ENCODE data around the gene PSENEN. TPM values are rescaled to one million over a fixed set of nuclear protein-coding genes. Genes with fewer than 3 reads are reported as not detected.

PSENEN gene
- total RNA-seq, 1 experiment from 2014 or later = 69.7 TPM

DNA sequence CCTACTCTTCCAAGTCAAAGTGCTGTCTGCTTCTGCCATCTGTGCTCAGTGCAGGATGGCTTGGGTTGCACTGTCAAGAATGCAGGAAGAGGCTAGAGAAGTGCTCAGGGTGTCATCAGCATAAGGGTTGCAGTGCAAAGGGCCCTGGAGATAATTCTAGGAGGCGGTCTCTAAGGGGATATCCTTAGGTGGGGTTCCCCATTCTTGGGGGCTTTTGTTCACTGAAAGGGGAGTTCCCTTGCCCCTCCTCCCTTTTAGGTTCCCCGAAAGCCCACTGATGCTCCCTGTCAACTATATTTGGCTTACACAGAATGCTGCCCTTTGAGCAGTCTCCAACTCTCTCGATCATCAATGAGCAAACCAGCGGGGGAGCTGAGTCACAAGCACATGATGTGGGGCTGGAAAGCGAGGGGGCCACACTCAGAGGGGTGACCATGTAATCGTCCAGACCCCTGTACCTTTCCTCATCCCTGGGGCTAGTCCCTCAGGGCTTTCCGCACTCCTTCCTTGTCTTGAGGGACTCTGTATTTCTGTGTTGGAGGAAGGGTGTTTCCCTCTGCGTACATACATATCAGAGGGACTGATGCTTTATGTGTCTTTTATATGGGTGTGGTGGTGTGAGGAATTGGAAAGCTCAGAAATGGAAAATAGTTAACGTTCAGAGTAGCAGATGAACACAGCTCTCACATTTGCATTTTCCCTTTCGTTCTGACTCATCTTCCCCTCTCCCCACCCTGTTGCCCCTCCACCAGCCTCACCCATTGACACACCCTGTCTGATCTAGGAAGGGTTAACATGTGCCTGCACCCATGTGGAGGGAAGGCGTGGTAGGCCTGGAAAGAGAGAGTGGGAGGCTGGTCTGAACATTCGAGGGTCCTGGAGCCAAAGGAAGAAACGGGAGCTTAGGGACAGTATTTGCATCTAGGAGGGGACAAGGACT lies 34.4 kb upstream of the PSENEN start:
- Histone ChIP-seq H4K91ac (ENCODE audit: insufficient read length, low read depth, low read length) (no peak overlapping the region), H2BK5ac (ENCODE audit: insufficient read length, low read length) (no peak overlapping the region), H3K4me1 (ENCODE audit: insufficient read depth, low read length) (peaks cover 10% of the 10 kb centered on the region; the same call in 1 of the 2 replicates), H4K8ac (replicated peaks; ENCODE audit: insufficient read length, low read depth, low read length) (no peak overlapping the region), H3K23ac (ENCODE audit: insufficient read length, low read depth, low read length) (no peak overlapping the region), H3K9ac (ENCODE audit: extremely low read depth, insufficient read length, low read length) (no peak overlapping the region), H3K4ac (ENCODE audit: low read depth, low read length) (no peak overlapping the region), H3K79me1 (ENCODE audit: insufficient read depth, low read depth, low read length, poor library complexity, severe bottlenecking) (no peaks in the 10 kb centered on the region), H3K4me2 (ENCODE audit: insufficient read depth, insufficient read length, low read length) (no peak overlapping the region), H3K27ac (ENCODE audit: insufficient read length, low read depth, low read length) (no peak overlapping the region), H2BK20ac (ENCODE audit: low read depth, low read length, poor library complexity, severe bottlenecking) (no peak overlapping the region), H2BK120ac (ENCODE audit: low read depth, low read length, poor library complexity, severe bottlenecking) (no peak overlapping the region), H3K14ac (ENCODE audit: insufficient read depth, low read length) (no peak overlapping the region), H4K20me1 (ENCODE audit: control insufficient read depth, insufficient read depth, insufficient read length) (no peaks in the 10 kb centered on the region), H2BK15ac (ENCODE audit: low read depth, low read length) (no peak overlapping the region), H4K5ac (ENCODE audit: insufficient read length, low read depth, low read length) (no peak overlapping the region), H3K56ac (ENCODE audit: insufficient read length, low read depth, low read length) (no peak overlapping the region), H2AK5ac (ENCODE audit: insufficient read length, low read length) (no peak overlapping the region), H3K27me3 (ENCODE audit: insufficient read depth, low read length) (no peaks in the 10 kb centered on the region), H3T11ph (ENCODE audit: low read length) (no peak overlapping the region), H3K79me2 (ENCODE audit: insufficient read depth, low read length) (no peaks in the 10 kb centered on the region; the same call in 1 of the 2 replicates), H2BK12ac (ENCODE audit: insufficient read length, low read depth, low read length) (peak overlapping the region; percentile 55), H3K9me3 (ENCODE audit: control insufficient read depth, low read depth, low read length) (no peaks in the 10 kb centered on the region), H2AFZ (ENCODE audit: low read length) (no peak overlapping the region), H3K18ac (ENCODE audit: insufficient read length, low read depth, low read length) (no peak overlapping the region), H3K23me2 (ENCODE audit: insufficient read length, low read depth, low read length, poor library complexity, severe bottlenecking) (peaks cover 8% of the 10 kb centered on the region)
- peak overlapping the region in 1 of 2 experiments; percentile 40; a peak in 1 of 5 replicates for H3K4me3 Mint-ChIP-seq
- peaks cover 36 to 38% of the 10 kb centered on the region in 2 experiments for H3K4me1 Mint-ChIP-seq
- no peaks in the 10 kb centered on the region for H3K9me3 Mint-ChIP-seq
- H3K27ac Mint-ChIP-seq = no peak overlapping the region; a peak in 2 of 7 replicates
- peaks cover 0 to 14% (median 6%) of the 10 kb centered on the region in 3 experiments; a peak in 5 of 7 replicates for H3K36me3 Mint-ChIP-seq (ENCODE audit: insufficient read depth in 1 of 3, low read depth in 3 of 3)
- TF ChIP-seq, protein P1, sequence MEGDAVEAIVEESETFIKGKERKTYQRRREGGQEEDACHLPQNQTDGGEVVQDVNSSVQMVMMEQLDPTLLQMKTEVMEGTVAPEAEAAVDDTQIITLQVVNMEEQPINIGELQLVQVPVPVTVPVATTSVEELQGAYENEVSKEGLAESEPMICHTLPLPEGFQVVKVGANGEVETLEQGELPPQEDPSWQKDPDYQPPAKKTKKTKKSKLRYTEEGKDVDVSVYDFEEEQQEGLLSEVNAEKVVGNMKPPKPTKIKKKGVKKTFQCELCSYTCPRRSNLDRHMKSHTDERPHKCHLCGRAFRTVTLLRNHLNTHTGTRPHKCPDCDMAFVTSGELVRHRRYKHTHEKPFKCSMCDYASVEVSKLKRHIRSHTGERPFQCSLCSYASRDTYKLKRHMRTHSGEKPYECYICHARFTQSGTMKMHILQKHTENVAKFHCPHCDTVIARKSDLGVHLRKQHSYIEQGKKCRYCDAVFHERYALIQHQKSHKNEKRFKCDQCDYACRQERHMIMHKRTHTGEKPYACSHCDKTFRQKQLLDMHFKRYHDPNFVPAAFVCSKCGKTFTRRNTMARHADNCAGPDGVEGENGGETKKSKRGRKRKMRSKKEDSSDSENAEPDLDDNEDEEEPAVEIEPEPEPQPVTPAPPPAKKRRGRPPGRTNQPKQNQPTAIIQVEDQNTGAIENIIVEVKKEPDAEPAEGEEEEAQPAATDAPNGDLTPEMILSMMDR (conservative IDR thresholded peaks at IDR 0.05) = no peak
- no peak for DNase-seq
- WGBS (ENCODE audit: extremely low coverage, insufficient read length, low lambda C conversion rate) = no CpG with 5 or more reads among the region's 13 CpGs
- H3K27me3 Mint-ChIP-seq (ENCODE audit: low read depth) = peaks cover 7% of the 10 kb centered on the region
